Adrenal gland (tissue), 5 donors: Measurements from ENCODE around the gene ACSF2.

Source experiments
- POLR2A ChIP-seq, 2 donors: fragments of 450-650 bp; IDR thresholded peaks; one replicate each; pipeline ENCODE4 v1.6.1; 2017; ENCODE audit warnings: antibody characterized with exemption in 2 of 2, mild to moderate bottlenecking in 2 of 2, moderate library complexity in 1 of 2
- TF ChIP-seq, protein P1 (sequence below), 6 experiments: fragments of 450-650 bp in 4 of 6; fragments of 200-600 bp in 2 of 6; sonication (generic) in 1 of 6; IDR thresholded peaks; 1 replicate in 5 of 6; 2 replicates in 1 of 6; pipeline versions ENCODE4 v1.5.1 to v1.8.0; 2016 to 2021; ENCODE audit warnings: antibody characterized with exemption in 6 of 6, mild to moderate bottlenecking in 2 of 6, moderate library complexity in 1 of 6
- donor health status: DM: no; HTN: no; CAD: no.

DNA sequence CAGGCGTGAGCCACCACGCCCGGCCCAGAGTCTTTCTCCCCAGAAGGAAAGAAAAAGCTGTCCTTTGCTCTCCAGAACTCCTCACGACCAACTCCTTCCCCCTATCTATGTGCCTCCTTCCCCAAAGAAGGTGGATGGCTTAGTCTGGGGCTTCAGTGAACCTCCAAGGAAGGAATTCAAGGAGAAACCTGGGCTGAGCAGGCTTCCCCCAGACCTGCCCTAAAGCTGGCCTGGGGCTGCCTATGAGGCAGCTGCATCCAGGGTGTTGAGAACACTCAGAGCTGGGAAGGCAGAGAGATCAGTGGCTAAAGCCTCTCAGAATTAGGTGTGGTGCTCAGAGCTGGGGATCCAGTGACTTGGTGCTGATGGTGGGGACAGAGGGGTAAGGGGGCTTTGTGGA lies 3.8 kb downstream of the ACSF2 start:
- TF ChIP-seq, protein P1, sequence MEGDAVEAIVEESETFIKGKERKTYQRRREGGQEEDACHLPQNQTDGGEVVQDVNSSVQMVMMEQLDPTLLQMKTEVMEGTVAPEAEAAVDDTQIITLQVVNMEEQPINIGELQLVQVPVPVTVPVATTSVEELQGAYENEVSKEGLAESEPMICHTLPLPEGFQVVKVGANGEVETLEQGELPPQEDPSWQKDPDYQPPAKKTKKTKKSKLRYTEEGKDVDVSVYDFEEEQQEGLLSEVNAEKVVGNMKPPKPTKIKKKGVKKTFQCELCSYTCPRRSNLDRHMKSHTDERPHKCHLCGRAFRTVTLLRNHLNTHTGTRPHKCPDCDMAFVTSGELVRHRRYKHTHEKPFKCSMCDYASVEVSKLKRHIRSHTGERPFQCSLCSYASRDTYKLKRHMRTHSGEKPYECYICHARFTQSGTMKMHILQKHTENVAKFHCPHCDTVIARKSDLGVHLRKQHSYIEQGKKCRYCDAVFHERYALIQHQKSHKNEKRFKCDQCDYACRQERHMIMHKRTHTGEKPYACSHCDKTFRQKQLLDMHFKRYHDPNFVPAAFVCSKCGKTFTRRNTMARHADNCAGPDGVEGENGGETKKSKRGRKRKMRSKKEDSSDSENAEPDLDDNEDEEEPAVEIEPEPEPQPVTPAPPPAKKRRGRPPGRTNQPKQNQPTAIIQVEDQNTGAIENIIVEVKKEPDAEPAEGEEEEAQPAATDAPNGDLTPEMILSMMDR (IDR thresholded peaks at IDR 0.05) = no peak
- no peak for TF ChIP-seq POLR2A (IDR thresholded peaks at IDR 0.05)
